HG03103 (cell line): ENCODE measurements around the gene HACD2.
"Not testable (repeated sequence)": the region's sequence is repeated elsewhere in the genome, so short reads cannot be mapped to it uniquely, and the experiment has no call there.

Experiments used
- ATAC-seq: cut with Tn5 transposase; IDR thresholded peaks from one replicate; pipeline ENCODE4 v1.9.1; 2021; ENCODE audit warnings: low read depth; ENCODE audit not compliant: unreplicated experiment

The HACD2 gene

DNA sequence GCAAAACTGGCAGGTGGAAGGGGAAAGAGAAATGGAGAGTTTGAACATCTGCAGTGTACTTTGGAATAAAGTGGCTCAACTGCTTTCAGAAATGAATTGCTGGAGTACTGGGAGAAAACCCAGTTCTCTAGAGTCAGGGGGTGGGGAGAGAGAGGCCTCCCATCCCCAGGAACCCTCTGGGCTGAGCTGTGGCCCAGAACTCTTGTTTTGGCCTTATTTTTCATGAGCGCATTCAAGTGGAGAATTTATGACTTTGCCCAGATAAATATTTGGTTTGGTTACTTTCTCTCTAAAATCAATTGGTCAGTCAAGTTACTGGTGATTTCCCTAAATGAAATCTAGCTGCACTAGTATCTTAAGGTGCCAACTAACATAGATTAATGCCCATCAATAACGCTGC is 28.7 kb upstream of the HACD2 start:
- no peak for ATAC-seq

DNA sequence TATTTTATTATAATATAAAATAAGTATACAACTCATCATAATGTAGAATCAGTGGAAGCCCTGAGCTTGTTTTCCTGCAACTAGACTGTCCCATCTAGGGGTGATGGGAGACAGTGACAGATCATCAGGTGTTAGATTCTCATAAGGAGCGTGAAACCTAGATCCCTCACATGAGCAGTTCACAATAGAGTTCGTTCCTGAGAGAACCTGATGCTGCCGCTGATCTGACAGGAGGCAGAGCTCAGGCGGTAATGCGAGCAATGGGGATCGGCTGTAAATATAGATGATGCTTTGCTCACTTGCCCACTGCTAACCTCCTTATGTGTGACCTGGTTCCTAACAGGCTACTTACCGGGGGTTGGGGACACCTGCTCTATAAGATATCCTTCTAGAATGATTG is 26.8 kb upstream of the HACD2 start:
- ATAC-seq: not testable (repeated sequence)

DNA sequence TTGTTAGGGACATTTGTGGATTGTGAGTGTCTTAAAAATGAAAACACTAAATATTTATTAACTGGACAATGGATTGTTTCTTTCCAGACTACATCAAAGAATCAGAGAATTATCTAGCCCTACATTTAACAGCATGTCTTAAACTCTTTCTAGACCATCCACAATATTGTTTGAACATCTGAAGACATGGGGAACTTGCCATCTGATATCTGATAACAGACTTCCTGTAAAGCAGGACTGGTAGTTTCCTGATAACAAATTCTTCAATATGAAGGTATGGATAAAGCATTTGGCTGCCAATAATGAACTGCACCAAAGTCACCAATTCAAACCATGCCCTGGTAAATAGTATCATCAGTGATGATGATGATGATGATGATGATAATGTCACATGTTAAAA is 26.2 kb upstream of the HACD2 start:
- no peak for ATAC-seq

DNA sequence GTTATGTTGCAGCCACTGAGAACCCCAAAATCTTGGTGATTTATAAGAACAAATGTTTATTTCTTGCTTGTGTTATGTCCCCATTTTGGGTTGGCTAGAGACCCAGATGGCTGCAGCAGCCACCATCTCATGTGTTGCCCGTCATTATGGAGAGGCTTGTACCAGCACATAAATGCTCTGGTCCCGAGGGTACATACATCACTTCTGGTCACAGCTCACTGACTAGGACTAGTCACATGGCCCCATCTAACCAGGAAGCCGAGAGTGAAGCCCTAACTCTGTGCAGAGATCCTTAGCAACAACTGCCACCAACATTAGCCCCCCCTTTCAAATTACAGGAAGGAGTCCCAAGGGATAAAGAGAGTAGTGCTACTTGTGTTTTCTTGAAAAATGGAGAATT is 25.5 kb upstream of the HACD2 start:
- ATAC-seq: peak; percentile 80

DNA sequence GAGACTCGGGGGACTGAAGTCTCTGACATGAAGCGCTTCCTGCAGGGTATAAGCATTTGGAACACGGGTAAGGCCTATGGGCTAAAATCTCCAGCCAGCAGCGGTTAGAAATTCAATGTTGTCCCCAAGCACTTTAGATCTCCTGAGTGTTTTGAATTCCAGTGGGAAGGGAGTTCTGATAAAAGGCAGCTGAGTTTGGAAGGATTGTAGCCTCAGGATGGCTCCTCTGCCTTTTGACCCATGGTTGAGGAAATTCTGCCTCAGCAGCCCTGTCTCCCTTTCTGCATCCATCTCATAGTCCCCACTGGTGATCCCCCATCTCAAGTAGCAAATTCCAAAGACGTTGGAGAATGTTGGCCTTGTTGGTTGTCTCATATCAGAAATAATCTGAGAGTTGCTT is 24.2 kb upstream of the HACD2 start:
- ATAC-seq: no peak

DNA sequence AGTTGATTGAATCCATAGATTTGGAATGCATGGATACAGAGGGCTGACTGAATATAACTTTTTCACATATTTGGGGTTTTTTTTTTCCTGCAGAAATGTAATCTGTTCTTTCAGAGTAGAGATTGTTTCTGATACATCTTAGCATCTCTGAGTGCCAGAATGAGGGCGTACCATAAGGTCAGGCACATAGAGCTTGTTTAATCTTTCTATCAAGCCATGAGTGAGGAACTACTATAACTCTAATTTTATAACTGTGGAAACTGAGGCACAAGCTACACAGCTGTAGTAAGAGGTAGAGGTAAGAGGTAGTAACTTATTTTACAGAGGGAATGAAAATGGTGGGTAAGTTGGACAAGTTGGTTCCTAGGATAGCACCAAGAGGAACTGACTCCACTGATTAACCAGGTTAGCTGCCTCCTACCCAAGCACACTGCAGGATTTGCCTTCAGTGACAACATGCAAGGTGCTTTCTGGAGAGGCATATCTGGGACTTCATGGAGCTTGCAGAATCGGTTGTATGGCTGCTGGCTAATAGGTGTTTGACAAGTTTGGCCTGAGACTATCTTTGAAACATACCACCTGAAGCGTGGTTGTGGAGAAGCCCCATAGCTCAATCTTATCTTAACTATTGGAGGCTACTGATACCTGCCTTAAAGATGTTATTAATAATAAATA is 23.5 kb upstream of the HACD2 start:
- no peak for ATAC-seq

DNA sequence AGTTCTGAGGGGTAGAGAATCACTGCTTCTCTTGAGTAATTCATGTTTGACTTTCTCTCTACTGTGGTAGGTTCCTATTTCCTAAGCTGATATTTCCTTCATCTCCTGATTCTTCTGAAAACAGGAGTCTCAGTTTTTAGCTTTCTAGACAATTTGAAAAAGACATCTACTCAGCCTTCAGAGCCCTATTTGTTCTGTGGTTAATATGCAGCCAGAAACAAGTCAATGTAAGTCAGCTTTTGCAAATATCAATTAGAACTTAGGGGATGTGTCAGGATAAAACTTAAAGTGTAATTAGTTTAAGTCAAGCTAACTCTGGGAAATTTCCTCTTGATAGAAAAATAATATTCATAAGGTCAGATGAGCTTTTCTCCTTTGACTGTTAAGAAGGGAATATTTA is 21.7 kb upstream of the HACD2 start:
- ATAC-seq: no peak

DNA sequence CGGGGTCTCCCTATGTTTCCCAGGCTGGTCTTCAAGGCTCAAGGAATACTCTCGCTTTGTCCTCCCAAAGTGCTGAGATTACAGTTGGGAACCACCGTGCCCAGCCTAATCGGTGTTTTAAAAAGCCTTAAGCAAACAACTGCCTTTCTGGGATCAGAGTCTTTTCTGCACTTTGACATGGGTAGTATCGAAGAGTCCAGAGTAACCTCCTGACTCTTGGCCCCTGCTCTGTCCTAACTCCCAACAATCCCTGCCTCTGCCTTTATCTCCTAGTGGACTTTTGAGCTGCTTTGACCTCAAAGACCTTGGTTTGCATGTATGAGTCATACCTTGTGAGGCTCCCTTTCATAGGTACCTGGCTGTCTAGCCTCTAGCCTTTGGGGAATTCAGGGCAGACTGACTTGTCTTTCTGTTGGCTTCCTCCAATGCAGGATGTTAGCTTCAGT is 21.0 kb upstream of the HACD2 start:
- peak; percentile 69 for ATAC-seq

DNA sequence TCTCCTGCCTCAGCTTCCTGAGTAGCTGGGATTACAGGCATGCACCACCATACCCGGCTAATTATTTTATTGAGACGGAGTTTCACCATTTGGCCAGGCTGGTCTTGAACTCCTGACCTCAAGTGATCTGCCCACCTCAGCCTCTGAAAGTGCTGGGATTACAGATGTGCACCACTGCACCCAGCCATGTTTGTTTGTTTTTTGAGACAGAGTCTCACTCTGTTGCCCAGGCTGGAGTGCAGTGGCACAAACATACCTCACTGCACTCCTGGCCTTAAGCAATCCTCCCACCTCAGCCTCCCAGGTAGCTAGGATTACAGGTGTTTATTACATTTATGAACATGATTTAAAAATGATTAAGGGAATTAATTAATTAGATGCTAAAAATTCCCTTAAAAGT is 18.3 kb upstream of the HACD2 start:
- not testable (repeated sequence) for ATAC-seq

DNA sequence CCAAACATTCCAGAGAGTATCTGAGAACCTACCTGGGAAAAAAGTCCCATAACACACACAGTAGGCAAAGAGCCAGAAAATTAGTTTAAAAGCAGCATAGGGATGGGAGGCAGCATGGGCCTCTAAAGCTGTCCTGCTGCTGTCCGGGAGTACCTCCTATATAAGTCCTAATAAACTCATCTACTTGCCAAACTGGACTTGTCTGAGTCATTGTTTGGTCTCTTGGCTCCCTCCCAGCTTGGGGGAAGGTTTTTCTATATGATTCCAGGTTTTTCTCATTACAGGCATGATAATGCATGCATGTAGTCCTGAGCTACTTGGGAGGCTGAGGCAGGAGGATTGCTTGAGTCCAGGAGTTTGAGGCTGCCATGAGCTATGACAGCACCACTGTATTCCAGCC is 17.5 kb upstream of the HACD2 start:
- no peak for ATAC-seq

DNA sequence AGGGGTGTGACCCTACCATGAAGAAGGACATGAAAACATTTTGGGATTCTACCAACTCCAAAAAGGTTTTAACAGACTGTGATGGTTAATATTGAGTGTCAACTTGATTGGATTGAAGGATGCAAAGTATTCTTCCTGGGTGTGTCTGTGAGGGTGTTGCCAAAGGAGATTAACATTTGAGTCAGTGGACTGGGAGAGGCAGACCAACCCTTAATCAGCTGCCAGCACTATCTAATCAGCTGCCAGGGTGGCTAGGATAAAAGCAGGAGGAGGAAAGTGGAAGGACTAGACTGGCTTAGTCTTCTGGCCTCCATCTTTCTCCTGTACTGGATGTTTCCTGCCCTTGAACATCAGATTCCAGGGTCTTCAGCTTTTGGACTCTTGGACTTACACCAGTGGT is 16.0 kb upstream of the HACD2 start:
- ATAC-seq: not testable (repeated sequence)

DNA sequence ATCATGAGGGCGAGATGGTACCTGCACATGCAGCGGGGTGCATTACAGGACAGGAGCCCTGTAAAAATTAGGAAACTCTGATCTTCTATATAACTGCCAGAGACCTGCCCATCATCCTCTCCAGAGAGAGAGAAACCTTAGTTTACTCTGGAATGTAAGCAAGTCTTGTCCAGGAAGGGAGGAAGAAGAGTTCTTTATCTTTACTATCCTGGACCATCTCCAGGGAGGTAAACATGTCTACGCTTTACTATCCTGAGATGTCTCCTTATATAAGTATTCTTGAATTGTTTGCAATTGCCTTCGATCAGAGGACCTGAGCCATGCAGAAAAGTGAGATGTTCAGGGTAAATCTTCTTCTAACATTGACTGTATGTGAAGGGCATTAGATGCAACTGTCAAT is 12.7 kb upstream of the HACD2 start:
- no peak for ATAC-seq

DNA sequence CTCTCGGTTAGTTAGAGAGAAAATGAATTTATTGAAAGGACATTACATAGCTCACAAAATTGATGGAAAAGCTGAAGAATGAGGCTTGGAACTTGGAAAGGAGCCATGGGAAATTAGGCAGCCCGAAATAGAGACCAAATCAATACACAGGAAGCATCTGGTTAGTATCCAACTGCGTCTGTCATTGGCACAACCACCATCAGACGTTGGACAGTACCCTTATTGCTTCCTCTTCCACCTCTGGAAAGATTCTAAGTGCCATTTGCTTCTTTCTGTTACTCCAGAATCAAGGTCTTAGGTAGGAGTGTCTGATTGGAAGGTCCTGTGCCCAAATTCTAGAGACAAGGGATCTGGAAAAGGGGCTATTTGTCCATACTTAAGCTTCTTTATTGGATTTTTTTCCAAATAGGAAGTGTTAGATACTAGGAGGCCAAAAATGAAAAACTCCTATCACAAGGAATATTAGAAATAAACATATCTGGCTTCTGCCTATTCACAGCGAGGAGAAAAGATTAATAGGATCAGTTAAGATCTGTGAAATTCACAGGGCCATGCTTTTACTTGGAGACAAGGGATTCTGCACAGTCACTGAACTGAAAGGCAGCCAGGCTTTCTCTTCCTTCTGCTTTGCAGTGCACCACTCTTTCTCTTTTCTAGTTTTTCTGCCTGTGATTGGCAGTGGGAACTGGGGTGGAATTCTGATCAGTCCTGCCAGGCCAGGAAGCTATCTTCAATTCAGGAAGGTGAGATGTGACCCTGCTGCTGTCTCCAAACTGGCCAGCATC is 10.7 kb upstream of the HACD2 start:
- no peak for ATAC-seq

DNA sequence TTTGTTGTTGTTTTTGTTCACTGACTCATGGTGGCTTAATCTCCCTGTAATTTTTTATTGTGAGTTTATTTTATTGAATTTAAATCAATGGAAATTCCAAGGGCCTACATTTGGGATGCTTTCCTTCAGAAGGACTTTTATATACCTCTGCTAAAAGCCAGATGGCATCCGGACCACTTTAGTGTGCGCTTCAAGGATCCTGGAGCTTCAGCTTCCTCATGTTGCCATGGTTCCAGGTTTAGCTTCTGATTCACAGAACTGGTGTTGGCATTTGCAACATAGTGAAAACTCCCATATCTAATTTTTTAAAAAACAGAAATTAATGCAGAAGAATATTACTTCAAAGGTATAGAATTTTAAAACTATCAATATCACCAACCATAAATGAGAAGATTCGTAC is 8.5 kb upstream of the HACD2 start:
- ATAC-seq: no peak

DNA sequence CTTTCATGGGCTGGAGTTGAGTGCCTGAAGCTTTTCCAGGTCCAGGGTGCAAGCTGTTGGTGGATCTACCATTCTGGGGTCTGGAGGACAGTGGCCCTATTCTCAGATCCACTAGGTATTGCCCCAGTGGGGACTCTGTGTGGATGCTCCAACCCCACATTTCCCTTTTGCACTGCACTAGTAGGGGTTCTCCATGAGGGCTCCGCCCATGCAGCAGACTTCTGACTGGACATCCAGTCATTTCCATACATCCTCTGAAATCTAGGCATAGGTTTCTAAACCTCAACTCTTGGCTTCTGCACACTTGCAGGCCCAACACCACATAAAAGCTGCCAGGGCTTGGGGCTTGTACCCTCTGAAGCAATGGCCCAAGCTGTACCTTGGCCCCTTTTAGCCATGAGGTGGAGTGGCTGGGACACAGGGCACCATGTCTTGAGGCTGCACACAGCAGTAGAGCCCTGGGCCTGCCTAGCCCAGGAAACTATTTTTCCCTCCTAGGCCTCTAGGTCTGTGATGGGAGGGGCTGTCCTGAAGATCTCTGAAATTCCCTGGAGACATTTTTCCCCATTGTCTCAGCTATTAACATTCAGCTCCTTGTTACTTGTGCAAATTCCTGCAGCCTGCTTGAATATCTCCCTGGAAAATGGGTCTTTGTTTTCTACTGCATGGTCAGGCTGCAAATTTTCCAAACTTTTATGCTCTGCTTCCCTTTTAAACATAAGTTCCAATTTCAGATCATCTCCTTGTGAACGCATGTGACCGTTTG is 6.0 kb upstream of the HACD2 start:
- ATAC-seq: no peak

DNA sequence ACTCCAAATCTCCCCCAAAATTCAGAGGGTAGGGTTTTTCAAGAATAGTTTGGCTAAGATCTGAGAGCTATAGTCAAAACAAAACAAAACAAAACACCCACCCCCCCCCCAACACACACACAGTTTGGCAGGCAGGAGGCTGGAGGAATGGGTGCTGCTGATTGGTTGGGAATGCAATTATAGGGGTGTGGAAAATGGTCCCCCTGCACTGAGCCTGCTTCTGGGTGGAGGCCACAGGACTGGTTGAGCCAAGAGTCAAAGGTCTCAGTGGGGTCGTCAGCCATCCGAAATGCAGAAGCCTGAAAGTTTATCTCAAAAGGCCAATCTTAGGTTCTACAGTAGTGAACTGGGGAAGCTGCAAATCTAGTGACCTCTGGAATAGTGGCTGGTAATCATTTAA is 2.5 kb upstream of the HACD2 start:
- no peak for ATAC-seq

DNA sequence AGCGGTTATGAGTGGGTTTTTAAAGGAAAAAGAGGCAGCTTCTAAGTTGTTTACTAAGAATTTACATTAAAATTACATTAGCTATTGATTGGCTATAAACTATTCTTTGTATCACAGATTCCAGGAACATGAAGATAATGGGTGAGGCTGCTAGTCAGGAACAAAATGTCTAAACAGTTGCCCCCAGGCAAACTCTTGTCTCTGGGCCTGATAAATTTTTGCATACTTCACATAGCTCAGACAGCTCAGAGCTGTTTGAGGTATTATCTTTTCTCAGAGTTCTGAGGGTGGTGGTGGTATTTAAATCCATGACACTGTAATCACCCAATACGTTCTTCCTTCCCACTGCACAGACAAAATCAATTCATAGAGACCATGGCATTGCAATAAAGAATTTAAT is 2.1 kb upstream of the HACD2 start:
- no peak for ATAC-seq

DNA sequence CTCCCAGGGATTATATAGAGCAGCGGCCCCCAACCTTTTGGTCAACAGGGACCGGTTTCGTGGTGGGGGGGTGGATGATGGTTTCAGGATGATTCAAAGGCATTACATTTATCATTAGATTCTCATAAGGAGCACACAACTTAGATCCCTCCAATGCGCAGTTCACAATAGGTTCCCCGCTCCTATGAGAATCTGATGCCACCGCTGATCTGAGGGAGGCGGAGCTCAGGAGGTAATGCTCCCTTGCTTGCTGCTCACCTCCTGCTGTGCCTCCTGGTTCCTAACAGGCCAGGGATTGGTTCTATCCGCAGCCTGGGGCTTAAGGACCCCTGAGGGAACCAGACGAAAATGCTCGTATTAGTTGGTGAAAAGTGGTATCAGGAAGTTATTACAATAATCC is 1.3 kb upstream of the HACD2 start:
- ATAC-seq: no peak

DNA sequence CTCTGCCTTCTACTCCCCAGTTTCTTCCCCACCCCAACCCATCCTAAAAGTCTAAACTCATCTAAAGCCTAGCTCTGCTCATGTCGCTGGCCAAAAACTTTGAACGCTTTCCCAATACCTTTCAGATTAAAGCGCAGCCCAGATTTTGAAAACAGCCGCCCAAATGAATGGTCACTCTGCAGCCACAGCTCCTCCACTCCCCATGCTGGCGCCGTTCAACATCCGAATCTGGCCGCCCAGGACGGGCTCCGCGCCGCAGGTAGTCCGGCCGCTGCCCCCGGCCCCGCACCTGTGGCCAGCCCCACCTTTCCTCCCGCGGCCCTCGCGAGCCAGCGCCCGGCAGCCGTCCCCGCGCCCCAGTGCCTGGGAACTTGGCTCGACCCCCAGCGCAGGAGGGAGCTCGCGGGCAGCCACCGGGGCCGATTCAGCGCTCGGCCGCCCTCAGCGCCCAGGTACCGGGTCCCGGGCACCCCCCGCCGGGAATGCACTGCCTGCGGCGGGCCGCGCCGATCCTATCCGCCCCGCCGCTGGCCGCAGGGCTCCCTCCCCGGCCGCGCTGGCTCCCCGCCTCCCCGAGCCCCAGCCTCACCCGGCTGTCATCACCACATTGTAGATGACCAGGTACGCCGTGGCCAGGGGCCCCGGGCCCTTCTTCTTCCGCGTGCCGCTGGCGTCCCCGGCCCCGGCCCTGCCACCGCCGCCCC is 417 bp downstream of the HACD2 start:
- peak; percentile 26 for ATAC-seq

DNA sequence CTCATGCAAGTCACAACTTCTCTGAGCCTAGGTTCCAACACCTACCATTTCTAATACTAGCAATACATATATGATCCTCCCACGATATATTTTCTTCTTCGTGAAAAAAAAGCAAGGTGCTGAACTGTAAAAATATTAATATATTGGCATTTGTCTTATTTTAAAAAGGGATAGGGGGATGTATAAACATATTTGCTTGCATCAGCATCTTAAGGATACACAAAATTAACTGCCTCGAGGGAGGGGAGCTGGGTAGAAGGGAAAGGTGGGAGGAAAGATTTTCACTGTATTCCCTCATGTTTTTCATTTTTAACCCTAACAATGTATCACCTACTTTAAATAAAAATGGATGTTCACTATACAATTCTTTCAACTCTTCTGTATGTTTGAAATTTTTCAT is 1.3 kb downstream of the HACD2 start:
- no peak for ATAC-seq

DNA sequence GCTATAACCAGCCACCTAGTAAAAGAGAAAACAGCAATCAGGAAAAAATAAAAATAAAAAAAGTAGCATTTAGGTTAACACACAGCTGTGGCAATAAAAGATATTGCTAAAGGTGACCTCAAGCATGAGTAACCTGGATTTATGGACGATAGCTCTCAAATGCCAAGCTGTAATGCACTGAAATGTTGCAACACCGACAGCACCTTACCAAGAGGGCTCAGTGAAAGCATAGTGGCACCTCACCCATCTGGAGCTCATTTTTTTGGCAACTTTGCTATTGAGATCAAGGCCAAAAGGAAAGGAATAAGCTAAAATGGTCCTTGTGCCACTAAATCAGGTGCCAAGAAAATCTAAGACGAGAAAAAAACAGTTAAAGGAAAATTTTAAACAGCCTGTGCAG is 2.5 kb downstream of the HACD2 start:
- no peak for ATAC-seq
